GM23338 (cell line): ENCODE measurements around the gene TAGLN.

Experiments
- CREB1 ChIP-seq: fragments of 250-450 bp; sonication (Bioruptor Pico); IDR thresholded peaks from 2 replicates; pipeline ENCODE4 v1.5.0; 2020; ENCODE audit warnings: low read depth, mild to moderate bottlenecking, moderate library complexity
- CTCF ChIP-seq, 2 experiments: fragments of 200-600 bp in 1 of 2; sonication (generic) in 1 of 2; conservative IDR thresholded peaks; 2 replicates each; pipeline versions ENCODE4 v1.5.1 to v1.6.1; 2016 to 2017; ENCODE audit warnings: antibody characterized with exemption in 2 of 2, low read depth in 2 of 2, mild to moderate bottlenecking in 2 of 2, moderate library complexity in 1 of 2
- EZH2 ChIP-seq: fragments of 200-600 bp; sonication (generic); IDR thresholded peaks from one replicate; pipeline ENCODE4 v1.8.0; 2017; ENCODE audit warnings: antibody characterized with exemption, mild to moderate bottlenecking, low read depth; ENCODE audit not compliant: unreplicated experiment
- EZH2phosphoT487 ChIP-seq: fragments of 200-600 bp; sonication (generic); IDR thresholded peaks from one replicate; pipeline ENCODE4 v1.8.1; 2018; ENCODE audit warnings: antibody characterized with exemption; ENCODE audit not compliant: unreplicated experiment
- POLR2AphosphoS5 ChIP-seq: IDR thresholded peaks from 2 replicates; pipeline ENCODE4 v1.6.1; 2016; ENCODE audit warnings: antibody characterized with exemption, low read depth
- STAT1 ChIP-seq: IDR thresholded peaks from one replicate; pipeline ENCODE4 v1.6.1; 2016; ENCODE audit warnings: antibody characterized with exemption; ENCODE audit not compliant: unreplicated experiment
- TF ChIP-seq, protein P1 (sequence below): IDR thresholded peaks from 2 replicates; pipeline ENCODE4 v1.6.1; 2016; ENCODE audit warnings: antibody characterized with exemption

GRCh38 chr11:117180661-117181585, 18.2 kb upstream of the TAGLN start:
- TF ChIP-seq EZH2 (no peak), CTCF (conservative IDR thresholded peaks at IDR 0.05; ENCODE audit: low read depth in 2 of 2) (peak; percentile 74 to 99), EZH2phosphoT487 (no peak), POLR2AphosphoS5 (no peak), CREB1 (CRISPR knock-in tag) (no peak), STAT1 (no peak)
- TF ChIP-seq, protein P1, sequence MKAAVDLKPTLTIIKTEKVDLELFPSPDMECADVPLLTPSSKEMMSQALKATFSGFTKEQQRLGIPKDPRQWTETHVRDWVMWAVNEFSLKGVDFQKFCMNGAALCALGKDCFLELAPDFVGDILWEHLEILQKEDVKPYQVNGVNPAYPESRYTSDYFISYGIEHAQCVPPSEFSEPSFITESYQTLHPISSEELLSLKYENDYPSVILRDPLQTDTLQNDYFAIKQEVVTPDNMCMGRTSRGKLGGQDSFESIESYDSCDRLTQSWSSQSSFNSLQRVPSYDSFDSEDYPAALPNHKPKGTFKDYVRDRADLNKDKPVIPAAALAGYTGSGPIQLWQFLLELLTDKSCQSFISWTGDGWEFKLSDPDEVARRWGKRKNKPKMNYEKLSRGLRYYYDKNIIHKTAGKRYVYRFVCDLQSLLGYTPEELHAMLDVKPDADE = no peak
